GM19452 (cell line): Measurements from ENCODE around the gene HRAS.

Source experiments
- ATAC-seq: cut with Tn5 transposase; IDR thresholded peaks from one replicate; pipeline ENCODE4 v1.9.1; 2021; ENCODE audit not compliant: unreplicated experiment

HRAS gene

DNA sequence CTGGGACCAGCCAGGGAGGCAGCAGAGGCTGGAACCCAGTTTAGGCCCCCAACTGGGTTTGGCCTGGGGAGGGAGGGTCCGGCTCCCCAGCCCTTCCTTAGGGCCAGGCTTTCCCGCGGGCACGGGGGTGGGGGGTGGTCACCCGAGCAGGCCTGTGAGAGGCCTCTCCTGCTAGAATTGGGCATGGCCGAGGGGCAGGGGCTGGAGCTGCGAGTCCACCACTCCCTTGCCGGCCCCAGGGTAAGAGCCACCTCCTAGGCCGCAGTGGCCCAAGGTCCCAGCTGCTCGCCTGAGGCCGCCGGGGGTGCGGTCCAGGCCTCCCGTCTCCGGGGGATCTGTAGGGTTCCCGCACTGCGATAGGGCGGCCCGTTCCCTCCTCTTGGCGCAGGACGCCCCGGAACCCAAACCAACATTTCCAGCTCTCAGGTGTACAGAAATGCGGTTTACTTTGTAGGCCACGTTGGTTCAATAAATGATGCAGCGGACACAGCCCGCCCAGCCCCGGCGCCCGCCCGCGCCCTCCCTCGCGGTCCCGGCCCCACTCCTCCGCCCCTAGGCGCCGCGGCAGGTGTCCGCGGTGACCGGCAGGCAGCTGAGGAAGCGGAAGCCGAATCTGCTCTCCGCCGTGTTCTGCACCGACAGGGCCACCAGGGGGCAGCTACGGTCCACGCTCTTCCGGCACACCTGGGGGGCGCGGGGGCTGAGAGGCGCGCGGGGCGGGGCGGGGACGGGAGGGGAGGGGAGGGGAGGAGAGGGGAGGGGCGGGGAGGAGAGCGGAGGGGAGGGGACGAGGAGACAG is 19.3 kb upstream of the HRAS start:
- no peak for ATAC-seq

DNA sequence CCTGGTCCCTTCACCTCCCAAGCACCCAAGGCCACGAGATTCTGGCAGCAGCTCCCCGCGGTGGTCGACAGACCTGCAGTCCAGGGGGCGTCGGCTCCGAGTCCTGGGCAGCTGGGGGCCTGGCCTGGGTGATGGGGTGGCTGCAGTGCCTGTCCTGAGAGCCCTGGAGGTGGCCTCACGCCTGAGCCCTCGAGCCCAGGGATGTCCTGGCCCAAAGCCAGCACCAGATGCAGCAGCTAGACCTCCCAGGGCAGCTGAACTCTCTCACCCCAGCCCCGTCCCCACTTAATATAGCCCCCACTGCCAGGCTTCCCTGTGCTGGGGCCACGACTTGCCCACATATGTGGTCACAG is 18.6 kb upstream of the HRAS start:
- ATAC-seq = no peak

- no peak for ATAC-seq
Measured at GRCh38 chr11:553083-553987, 18.0 kb upstream of the HRAS start.

DNA sequence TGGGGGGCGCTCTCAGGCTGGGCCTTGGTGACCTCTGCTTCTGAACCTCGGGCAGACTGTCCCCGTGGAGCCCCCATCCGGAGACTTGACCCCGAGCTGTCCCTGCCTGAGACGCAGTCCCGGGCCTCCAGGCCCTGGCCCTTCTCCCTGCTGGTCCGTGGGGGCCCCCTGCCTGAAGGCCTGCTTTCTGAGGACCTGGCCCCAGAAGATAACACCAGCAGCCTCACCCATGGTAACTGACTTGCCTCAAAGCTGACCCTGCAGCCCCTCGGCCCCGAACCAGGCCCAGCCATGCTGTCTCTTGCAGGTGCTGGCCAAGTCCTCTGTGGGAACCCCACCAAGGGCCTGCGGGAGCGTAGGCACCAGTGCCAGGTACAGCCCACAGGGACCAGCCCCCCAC is 16.2 kb upstream of the HRAS start:
- no peak for ATAC-seq

DNA sequence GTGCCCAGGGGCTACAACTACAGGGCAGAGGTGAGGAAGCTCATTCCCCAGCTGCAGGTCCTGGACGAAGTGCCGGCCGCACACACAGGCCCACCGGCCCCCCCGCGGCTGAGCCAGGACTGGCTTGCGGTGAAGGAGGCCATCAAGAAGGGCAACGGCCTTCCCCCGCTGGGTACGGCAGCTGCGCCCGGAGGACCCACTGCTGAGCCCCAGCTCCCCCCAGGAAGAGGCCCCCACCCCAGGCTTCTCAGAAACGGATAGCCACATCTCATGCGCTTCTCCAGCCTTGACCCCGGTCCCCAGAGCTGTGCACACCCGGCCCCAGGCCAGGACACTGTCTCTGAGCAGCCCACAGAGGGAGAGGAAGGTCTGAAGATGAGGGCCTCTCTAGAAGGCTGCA is 15.8 kb upstream of the HRAS start:
- ATAC-seq = no peak

DNA sequence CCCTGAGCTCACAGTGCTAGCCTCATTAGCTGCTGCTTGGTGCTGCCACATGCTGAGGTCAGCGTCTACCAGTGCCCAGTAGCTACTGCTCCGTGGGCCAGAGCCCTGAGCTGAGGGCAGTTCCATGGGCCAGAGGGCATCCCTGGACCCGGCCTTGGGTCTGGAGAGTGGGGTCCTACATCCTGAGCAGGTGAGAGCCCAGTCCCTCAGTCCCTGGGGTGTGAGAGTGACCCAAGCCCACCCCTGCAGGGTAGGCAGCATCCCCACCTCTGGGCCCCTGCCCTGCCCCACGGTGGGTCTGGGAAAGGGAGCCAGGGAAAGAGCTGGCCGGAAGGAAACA is 15.3 kb upstream of the HRAS start:
- ATAC-seq = no peak

- no peak for ATAC-seq
Measured at GRCh38 chr11:550021-550745, 14.8 kb upstream of the HRAS start.

DNA sequence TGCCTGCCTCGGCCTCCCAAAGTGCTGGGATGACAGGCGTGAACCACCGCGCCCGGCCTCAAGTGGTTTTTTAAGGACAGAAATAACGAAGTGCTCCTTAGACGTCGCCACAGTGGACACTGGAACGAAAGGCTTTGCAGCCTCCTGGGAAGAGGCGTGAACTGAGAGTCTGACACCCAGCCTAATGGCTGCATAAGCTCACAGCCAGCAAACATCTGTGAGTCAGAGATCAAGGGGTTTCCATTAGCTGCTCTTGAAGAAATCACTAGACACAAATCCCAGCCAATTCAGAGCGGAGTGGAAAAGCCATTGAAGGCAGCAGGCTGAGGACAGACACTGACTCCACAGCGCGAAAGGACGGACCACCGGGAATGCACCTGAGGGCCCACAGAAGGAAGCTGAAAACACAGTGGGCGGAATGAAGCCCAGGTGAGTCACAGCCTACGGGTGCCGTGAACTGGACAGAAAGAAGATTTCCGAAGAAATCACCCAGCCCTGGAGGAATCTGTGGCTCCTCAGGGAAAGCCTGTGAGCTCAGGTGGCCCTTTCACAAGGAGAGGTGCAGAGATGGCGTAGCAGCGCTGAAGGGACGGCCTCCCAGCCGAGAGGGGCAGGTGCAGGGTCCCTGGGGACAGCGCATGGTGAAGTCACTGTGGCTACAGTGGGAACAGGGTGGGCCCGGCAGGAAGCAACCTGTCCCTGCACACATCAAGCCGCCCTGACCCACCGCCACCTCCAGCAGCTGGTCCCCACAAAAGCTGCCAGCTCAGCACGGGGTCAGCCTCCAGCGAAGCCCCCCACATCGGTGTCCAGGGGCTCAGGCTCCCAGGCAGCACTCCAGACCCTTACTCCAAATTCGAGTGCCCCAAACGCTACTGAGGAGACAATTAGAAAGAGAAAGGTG is 13.6 kb upstream of the HRAS start:
- no peak for ATAC-seq

DNA sequence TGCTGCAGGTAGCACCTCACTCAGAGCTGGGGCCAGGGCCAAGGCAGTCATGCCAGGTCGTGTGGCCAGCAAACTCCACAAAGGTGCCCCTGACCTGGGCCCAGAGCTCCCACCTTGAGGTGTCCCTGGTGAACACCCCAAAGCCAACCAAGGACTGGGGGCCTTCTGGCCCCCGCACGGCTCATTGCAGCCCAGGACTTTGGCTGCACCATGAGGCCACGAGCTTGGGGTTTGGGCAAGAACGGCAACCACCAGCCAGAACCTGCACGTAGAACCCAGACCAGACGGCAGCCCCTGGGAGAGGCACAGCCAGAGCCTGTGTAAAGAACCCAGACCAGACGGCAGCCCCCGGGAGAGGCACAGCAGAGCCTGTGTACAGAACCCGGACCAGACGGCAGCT is 9.8 kb upstream of the HRAS start:
- no peak for ATAC-seq

DNA sequence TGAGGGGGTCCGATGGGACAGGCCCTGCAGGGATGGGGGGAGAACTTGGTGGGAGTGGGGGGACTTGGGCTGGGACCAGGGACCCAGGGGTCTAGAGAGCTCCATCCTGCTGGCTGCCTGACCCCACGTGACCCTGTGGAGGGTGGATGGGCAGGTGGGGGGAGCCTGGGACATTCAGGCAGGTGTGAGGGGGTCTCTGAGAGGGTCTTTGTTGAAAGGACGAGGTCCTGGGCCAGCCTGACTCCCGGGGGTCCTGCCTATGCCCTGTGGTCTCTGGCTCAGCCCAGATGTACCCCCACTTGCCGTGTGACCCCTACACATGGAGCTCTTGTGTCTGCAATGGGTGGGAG is 9.4 kb upstream of the HRAS start:
- ATAC-seq = no peak

GRCh38 chr11:541433-541885 is 6.1 kb upstream of the HRAS start:
- ATAC-seq = no peak

- no peak for ATAC-seq
Measured at GRCh38 chr11:540583-541432, 5.4 kb upstream of the HRAS start.

- ATAC-seq = no peak
Measured at GRCh38 chr11:539971-540481, 4.7 kb upstream of the HRAS start.

GRCh38 chr11:538431-539051 is 3.2 kb upstream of the HRAS start:
- ATAC-seq = no peak

DNA sequence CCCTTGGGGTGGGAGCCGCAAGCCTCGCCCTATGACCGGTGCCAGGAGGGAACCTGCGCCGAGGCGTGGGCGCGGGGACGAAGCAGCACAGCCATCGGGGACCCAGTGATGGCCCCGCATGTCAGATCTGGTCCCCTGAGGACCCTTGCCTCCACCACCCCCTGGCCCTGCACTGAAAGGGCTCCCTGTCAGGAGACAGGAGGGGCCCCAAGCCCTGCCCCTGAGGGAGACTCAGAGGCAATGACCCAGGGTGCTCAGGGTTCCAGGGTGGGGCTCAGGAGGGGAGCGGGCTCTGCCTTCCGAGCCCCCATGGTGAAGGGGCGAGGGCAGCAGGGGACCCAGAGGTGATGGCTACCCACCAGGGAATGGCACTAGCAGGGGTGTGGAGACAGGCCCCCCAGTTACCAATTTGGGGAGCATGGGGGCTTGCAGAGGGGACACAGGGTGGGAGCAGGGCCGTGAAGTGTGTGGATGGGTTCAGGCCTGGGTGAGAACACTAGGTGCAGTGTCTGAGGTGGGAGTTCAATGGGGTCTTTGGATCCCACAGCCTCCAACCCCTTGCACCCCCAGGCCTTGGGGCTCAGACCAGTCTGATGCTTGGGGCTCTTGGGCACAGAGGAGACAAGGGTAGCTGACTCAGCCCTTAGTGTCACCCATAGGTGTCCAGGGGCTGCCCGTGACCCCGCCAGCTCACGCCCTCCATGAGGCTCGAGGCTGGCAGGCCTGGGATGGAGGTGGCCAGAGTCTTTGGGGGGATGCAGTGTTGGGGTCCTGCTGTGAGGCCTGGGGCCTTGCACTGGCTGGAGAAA is 2.5 kb upstream of the HRAS start:
- ATAC-seq = no peak

GRCh38 chr11:536841-537621 is 1.7 kb upstream of the HRAS start, which contains the start of gene LRRC56:
LRRC56 (plus strand) TSS chr11:537527; CDS start chr11:540685, 3,158 bp downstream.
- peak; percentile 52 for ATAC-seq

GRCh38 chr11:535210-535518 is 212 bp downstream of the HRAS start:
- ATAC-seq = no peak
